ENCODE data around the gene TMOD1.

- no peak for TF ChIP-seq EZH2phosphoT487 (IDR thresholded peaks at IDR 0.05; ENCODE audit: low read depth)
- no peak for TF ChIP-seq CTCF (IDR thresholded peaks at IDR 0.05; ENCODE audit: low read depth, low read length)
Observed at GRCh38 chr9:97559111-97559514, 57.6 kb downstream of the TMOD1 start.

Measured in OCI-LY3 (cell line).